Neural progenitor cell (in vitro differentiated cells): ENCODE data around the gene CD300E. TPM values are rescaled to one million over a fixed set of nuclear protein-coding genes. Genes with fewer than 3 reads are reported as not detected.
"Not testable (repeated sequence)": the region's sequence is repeated elsewhere in the genome, so short reads cannot be mapped to it uniquely, and the experiment has no call there.

Experiments used
- DNase-seq: peaks from one replicate; pipeline ENCODE4 v3.0.0-alpha.2; 2016; ENCODE audit warnings: low spot score
- H2AFZ ChIP-seq: fragments of 200-600 bp; sonication (generic); replicated peaks from 2 replicates; pipeline ENCODE4 v1.6.1; 2016; ENCODE audit warnings: antibody characterized with exemption
- H3F3A ChIP-seq: fragments of 200-600 bp; sonication (generic); 2 replicates; pipeline ENCODE4 v1.6.1; 2016; ENCODE audit warnings: antibody characterized with exemption, low read depth
- H3K27ac ChIP-seq: fragments of 200-600 bp; sonication (generic); 2 replicates; pipeline ENCODE4 v1.5.1; 2016; ENCODE audit warnings: mild to moderate bottlenecking
- H3K27me3 ChIP-seq: fragments of 200-600 bp; sonication (generic); 2 replicates; pipeline ENCODE4 v1.6.1; 2016; ENCODE audit warnings: mild to moderate bottlenecking, moderate library complexity
- H3K36me3 ChIP-seq: fragments of 200-600 bp; sonication (generic); 2 replicates; pipeline ENCODE4 v1.5.1; 2016
- H3K4me1 ChIP-seq: fragments of 200-600 bp; sonication (generic); 2 replicates; pipeline ENCODE4 v1.6.1; 2016; ENCODE audit warnings: mixed run types
- H3K4me2 ChIP-seq: fragments of 200-600 bp; sonication (generic); 2 replicates; pipeline ENCODE4 v1.6.1; 2016
- H3K4me3 ChIP-seq: fragments of 200-600 bp; sonication (generic); 2 replicates; pipeline ENCODE4 v1.5.1; 2016
- H3K79me2 ChIP-seq: fragments of 200-600 bp; sonication (generic); 2 replicates; pipeline ENCODE4 v1.6.1; 2016; ENCODE audit warnings: low read depth
- H3K9ac ChIP-seq: fragments of 200-600 bp; sonication (generic); 2 replicates; pipeline ENCODE4 v1.6.1; 2016
- H3K9me3 ChIP-seq: fragments of 200-600 bp; sonication (generic); 2 replicates; pipeline ENCODE4 v1.5.1; 2016; ENCODE audit warnings: low read depth
- H4K20me1 ChIP-seq: fragments of 200-600 bp; sonication (generic); 2 replicates; pipeline ENCODE4 v1.6.1; 2016; ENCODE audit warnings: low read depth
- H3K27ac Mint-ChIP-seq: 3 replicates; pipeline ENCODE4 v1.8.0; 2021; ENCODE audit warnings: mixed read lengths
- H3K27me3 Mint-ChIP-seq: 2 replicates; pipeline ENCODE4 v1.8.0; 2022; ENCODE audit warnings: low read depth, mild to moderate bottlenecking, inconsistent platforms, moderate library complexity, mixed read lengths; ENCODE audit not compliant: insufficient read depth
- H3K36me3 Mint-ChIP-seq: 3 replicates; pipeline ENCODE4 v1.8.0; 2021; ENCODE audit warnings: mixed read lengths
- H3K4me1 Mint-ChIP-seq: 3 replicates; pipeline ENCODE4 v1.8.0; 2021; ENCODE audit warnings: mixed read lengths
- H3K4me3 Mint-ChIP-seq: 3 replicates; pipeline ENCODE4 v1.8.0; 2021; ENCODE audit warnings: mild to moderate bottlenecking, moderate library complexity, mixed read lengths
- H3K9me3 Mint-ChIP-seq: 3 replicates; pipeline ENCODE4 v1.8.0; 2020; ENCODE audit warnings: mixed read lengths
- CTCF ChIP-seq: fragments of 200-600 bp; sonication (generic); IDR thresholded peaks from 2 replicates; pipeline ENCODE4 v1.5.1; 2017; ENCODE audit warnings: antibody characterized with exemption, mild to moderate bottlenecking
- EZH2 ChIP-seq: fragments of 200-600 bp; sonication (generic); IDR thresholded peaks from 2 replicates; pipeline ENCODE4 v1.6.1; 2017; ENCODE audit warnings: antibody characterized with exemption, mild to moderate bottlenecking, moderate library complexity
- EZH2phosphoT487 ChIP-seq: fragments of 200-600 bp; sonication (generic); IDR thresholded peaks from 2 replicates; pipeline ENCODE4 v1.6.1; 2017; ENCODE audit warnings: antibody characterized with exemption
- total RNA-seq: library from RNA; depleted of rRNA; stranded (reverse); fragments of >200 nt; gene quantifications from 2 replicates; pipeline ENCODE4 v1.2.3, GENCODE V29; 2015; ENCODE audit warnings: low replicate concordance

CD300E gene
- total RNA-seq, 1 donor from 2014 or later: not detected

GRCh38 chr17:74632617-74633016 lies 9.1 kb upstream of the CD300E start:
- no peak overlapping the region for H3K4me3 Mint-ChIP-seq
- DNase-seq: no peak
- Histone ChIP-seq H3K4me1 (peaks cover 27% of the 10 kb centered on the region), H3K4me2 (no peak overlapping the region), H3K9ac (no peak overlapping the region), H3K36me3 (no peaks in the 10 kb centered on the region), H3K9me3 (no peaks in the 10 kb centered on the region), H3K4me3 (no peak overlapping the region), H2AFZ (no peak overlapping the region), H3K27ac (no peak overlapping the region), H3K79me2 (no peaks in the 10 kb centered on the region), H3K27me3 (no peaks in the 10 kb centered on the region), H3F3A (peaks cover 14% of the 10 kb centered on the region), H4K20me1 (no peaks in the 10 kb centered on the region)
- H3K27ac Mint-ChIP-seq: no peak overlapping the region
- H3K36me3 Mint-ChIP-seq: no peaks in the 10 kb centered on the region
- TF ChIP-seq CTCF (no peak), EZH2 (no peak), EZH2phosphoT487 (no peak)
- peaks cover 6% of the 10 kb centered on the region for H3K27me3 Mint-ChIP-seq
- H3K9me3 Mint-ChIP-seq: no peaks in the 10 kb centered on the region
- H3K4me1 Mint-ChIP-seq: peaks cover 25% of the 10 kb centered on the region

GRCh38 chr17:74631468-74632450 lies 8.2 kb upstream of the CD300E start:
- Histone ChIP-seq H3F3A (peaks cover 14% of the 10 kb centered on the region), H3K79me2 (no peaks in the 10 kb centered on the region), H3K27me3 (peaks cover 4% of the 10 kb centered on the region), H4K20me1 (no peaks in the 10 kb centered on the region), H2AFZ (peak overlapping the region; percentile 77), H3K9ac (no peak overlapping the region), H3K9me3 (no peaks in the 10 kb centered on the region), H3K4me2 (no peak overlapping the region), H3K4me3 (no peak overlapping the region), H3K27ac (no peak overlapping the region), H3K4me1 (peaks cover 25% of the 10 kb centered on the region), H3K36me3 (no peaks in the 10 kb centered on the region)
- Mint-ChIP-seq H3K4me3 (no peak overlapping the region), H3K4me1 (peaks cover 25% of the 10 kb centered on the region), H3K9me3 (no peaks in the 10 kb centered on the region), H3K36me3 (no peaks in the 10 kb centered on the region), H3K27me3 (peaks cover 6% of the 10 kb centered on the region), H3K27ac (peak overlapping the region; percentile 59)
- DNase-seq: no peak
- TF ChIP-seq CTCF (no peak), EZH2phosphoT487 (no peak), EZH2 (no peak)

- not testable (repeated sequence) for H3K9ac ChIP-seq, H3K9me3 ChIP-seq, H3K36me3 ChIP-seq, DNase-seq, H3K4me2 ChIP-seq, H3K79me2 ChIP-seq, H3K27ac Mint-ChIP-seq, H3F3A ChIP-seq, H3K9me3 Mint-ChIP-seq, H3K27me3 Mint-ChIP-seq, H3K27ac ChIP-seq, H4K20me1 ChIP-seq, H3K4me3 ChIP-seq, H3K36me3 Mint-ChIP-seq
- peaks cover 15% of the 10 kb centered on the region for H3K4me1 Mint-ChIP-seq
- H3K4me1 ChIP-seq: peaks cover 14% of the 10 kb centered on the region
- H3K4me3 Mint-ChIP-seq: peak overlapping the region; percentile 18
- peaks cover 15% of the 10 kb centered on the region for H3K27me3 ChIP-seq
- H2AFZ ChIP-seq: peak overlapping the region; percentile 8
Observed at GRCh38 chr17:74630251-74630650, 6.7 kb upstream of the CD300E start.

- H3K9ac ChIP-seq: no peak overlapping the region
- Mint-ChIP-seq H3K9me3 (no peaks in the 10 kb centered on the region), H3K4me1 (peaks cover 3% of the 10 kb centered on the region), H3K27me3 (peaks cover 11% of the 10 kb centered on the region), H3K36me3 (no peaks in the 10 kb centered on the region), H3K4me3 (no peak overlapping the region), H3K27ac (no peak overlapping the region)
- no peak overlapping the region for H3K4me3 ChIP-seq
- no peak overlapping the region for H3K4me2 ChIP-seq
- H3K79me2 ChIP-seq: no peaks in the 10 kb centered on the region
- no peaks in the 10 kb centered on the region for H3F3A ChIP-seq
- peaks cover 3% of the 10 kb centered on the region for H3K4me1 ChIP-seq
- no peak overlapping the region for H2AFZ ChIP-seq
- no peaks in the 10 kb centered on the region for H4K20me1 ChIP-seq
- H3K27me3 ChIP-seq: peaks cover 53% of the 10 kb centered on the region
- no peaks in the 10 kb centered on the region for H3K36me3 ChIP-seq
- TF ChIP-seq CTCF (no peak), EZH2phosphoT487 (no peak), EZH2 (no peak)
- no peak for DNase-seq
- no peaks in the 10 kb centered on the region for H3K9me3 ChIP-seq
- no peak overlapping the region for H3K27ac ChIP-seq
Observed at GRCh38 chr17:74625661-74626060, 2.1 kb upstream of the CD300E start.
